Esophagus (tissue), 2 donors: ENCODE measurements around the gene CDK19. TPM values are rescaled to one million over a fixed set of nuclear protein-coding genes. Genes with fewer than 3 reads are reported as not detected.
"Not testable (repeated sequence)": the region's sequence is repeated elsewhere in the genome, so short reads cannot be mapped to it uniquely, and the experiment has no call there.

ENCODE experiments used
- H3K27ac ChIP-seq, 2 donors: one replicate each; pipeline ENCODE4 v1.5.1; 2013; ENCODE audit warnings: low read depth in 2 of 2, mild to moderate bottlenecking in 2 of 2, inconsistent platforms in 1 of 2, low read length in 1 of 2, moderate library complexity in 1 of 2
- H3K27me3 ChIP-seq, 2 donors: one replicate each; pipeline ENCODE4 v1.6.1; 2013; ENCODE audit warnings: low read length in 2 of 2, control low read depth in 1 of 2, mild to moderate bottlenecking in 1 of 2; ENCODE audit not compliant: insufficient read depth in 2 of 2, control insufficient read depth in 1 of 2
- H3K36me3 ChIP-seq, 2 donors: one replicate each; pipeline ENCODE4 v1.6.1; 2013; ENCODE audit warnings: low read length in 1 of 2; ENCODE audit not compliant: control insufficient read depth in 2 of 2, insufficient read depth in 2 of 2
- H3K4me1 ChIP-seq, 2 donors: one replicate each; pipeline ENCODE4 v1.6.1; 2013; ENCODE audit warnings: low read length in 1 of 2; ENCODE audit not compliant: control insufficient read depth in 2 of 2, insufficient read depth in 2 of 2
- H3K4me3 ChIP-seq, 2 donors: one replicate each; pipeline ENCODE4 v1.5.1; 2013; ENCODE audit warnings: low read length in 2 of 2, mild to moderate bottlenecking in 2 of 2, low read depth in 1 of 2, moderate library complexity in 1 of 2
- H3K9me3 ChIP-seq, 2 donors: one replicate each; pipeline ENCODE4 v1.6.1; 2013; ENCODE audit warnings: mild to moderate bottlenecking in 2 of 2, low read depth in 1 of 2, low read length in 1 of 2, moderate library complexity in 1 of 2; ENCODE audit not compliant: control insufficient read depth in 2 of 2, insufficient read depth in 1 of 2
- WGBS, 2 donors: extraction: QIAGEN DNeasy Blood & Tissue Kit; methylation state at CpG; one replicate each; pipeline ENCODE4 v1.1.7; 2013; 5-methylcytosine and 5-hydroxymethylcytosine counted together
- polyA plus RNA-seq, 2 donors: library from polyadenylated mRNA; stranded (reverse); fragments of 200-250 nt; gene quantifications; one replicate each; pipeline ENCODE4 v1.2.3, GENCODE V29; 2013
- donor health status: healthy with polysubstance abuse.
- donor health status: Bipolar disorder and iron deficiency.

The CDK19 gene
- polyA plus RNA-seq, 2 donors: 5.5 to 6.6 TPM

GRCh38 chr6:110768057-110768456 is 47.2 kb downstream of the CDK19 start:
- Histone ChIP-seq H3K9me3 (no peaks in the 10 kb centered on the region), H3K36me3 (no peaks in the 10 kb centered on the region), H3K4me3 (no peak overlapping the region), H3K4me1 (no peaks in the 10 kb centered on the region), H3K27me3 (no peaks in the 10 kb centered on the region), H3K27ac (no peak overlapping the region)
- 92% methylated on average over 1 of the region's 1 CpG for WGBS, 2 donors

GRCh38 chr6:110761371-110761770 is 53.9 kb downstream of the CDK19 start:
- H3K4me3 ChIP-seq: no peak overlapping the region
- WGBS, 2 donors: 87 to 90% methylated on average over 3 of the region's 3 CpGs
- H3K9me3 ChIP-seq: no peaks in the 10 kb centered on the region
- no peak overlapping the region for H3K27ac ChIP-seq
- H3K27me3 ChIP-seq: no peaks in the 10 kb centered on the region
- no peaks in the 10 kb centered on the region for H3K36me3 ChIP-seq
- no peaks in the 10 kb centered on the region for H3K4me1 ChIP-seq

DNA sequence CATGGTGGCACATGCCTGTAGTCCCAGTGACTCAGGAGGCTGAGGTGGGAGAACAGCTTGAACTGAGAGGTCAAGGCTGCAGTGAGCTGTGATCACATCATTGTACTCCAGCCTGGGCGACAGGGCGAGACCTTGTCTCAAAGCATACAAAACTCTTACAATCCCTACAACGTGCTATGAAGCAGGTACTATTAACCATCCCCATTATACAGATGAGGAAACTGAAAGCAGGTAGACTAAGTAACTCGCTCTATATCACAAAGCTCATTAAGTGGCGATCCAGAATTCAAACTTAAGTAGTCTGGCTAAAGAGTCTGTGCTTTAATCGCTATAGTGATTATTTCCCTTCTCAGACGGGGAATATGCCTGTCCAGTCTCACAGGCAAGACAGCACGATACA is 54.7 kb downstream of the CDK19 start:
- Histone ChIP-seq H3K4me3 (no peak overlapping the region), H3K27ac (no peak overlapping the region), H3K4me1 (no peaks in the 10 kb centered on the region), H3K27me3 (no peaks in the 10 kb centered on the region), H3K9me3 (no peaks in the 10 kb centered on the region), H3K36me3 (no peaks in the 10 kb centered on the region)
- 97% methylated on average over 8 of the region's 8 CpGs for WGBS, 2 donors

DNA sequence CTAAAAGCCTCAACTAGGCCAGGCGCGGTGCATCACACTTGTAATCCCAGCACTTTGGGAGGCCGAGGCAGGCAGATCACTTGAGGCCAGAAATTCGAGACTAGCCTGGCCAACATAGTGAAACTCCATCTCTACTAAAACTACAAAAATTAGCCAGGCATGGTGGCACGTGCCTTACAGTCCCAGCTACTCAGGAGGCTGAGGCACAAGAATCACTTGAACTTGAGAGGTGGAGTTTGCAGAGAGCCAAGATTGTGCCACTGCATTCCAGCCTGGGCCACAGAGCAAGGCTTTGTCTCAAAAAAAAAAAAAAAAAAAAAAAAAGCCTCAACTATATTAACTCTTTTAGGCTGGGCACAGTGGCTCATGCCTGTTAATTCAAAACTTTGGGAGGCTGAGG is 55.2 kb downstream of the CDK19 start:
- H3K27ac ChIP-seq, H3K4me3 ChIP-seq, H3K4me1 ChIP-seq, H3K9me3 ChIP-seq, H3K36me3 ChIP-seq, H3K27me3 ChIP-seq: not testable (repeated sequence)
- WGBS, 2 donors: 93 to 98% methylated on average over 5 of the region's 5 CpGs

DNA sequence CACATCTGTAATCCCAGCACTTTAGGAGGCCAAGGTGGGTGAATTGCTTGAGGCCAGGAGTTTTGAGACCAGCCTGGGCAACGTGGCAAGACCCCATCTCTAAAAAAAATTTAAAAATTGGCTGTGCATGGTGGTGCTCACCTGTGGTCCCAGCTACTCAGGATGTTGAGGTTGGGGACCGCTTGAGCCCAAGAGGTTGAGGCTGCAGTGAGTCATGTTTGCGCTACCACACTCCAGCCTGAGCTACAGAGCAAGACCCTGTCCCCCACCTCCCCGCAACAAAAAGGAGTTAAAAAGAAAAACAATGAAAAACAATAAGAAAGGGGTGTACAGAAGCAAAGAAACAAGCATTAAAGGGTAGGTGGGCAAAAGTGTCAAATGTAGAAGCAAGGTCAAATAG is 57.3 kb downstream of the CDK19 start:
- no peaks in the 10 kb centered on the region for H3K9me3 ChIP-seq
- 93 to 94% methylated on average over 4 of the region's 4 CpGs for WGBS, 2 donors
- H3K27ac ChIP-seq: no peak overlapping the region
- H3K4me1 ChIP-seq: no peaks in the 10 kb centered on the region
- H3K36me3 ChIP-seq: no peaks in the 10 kb centered on the region
- no peak overlapping the region for H3K4me3 ChIP-seq
- H3K27me3 ChIP-seq: no peaks in the 10 kb centered on the region

- H3K36me3 ChIP-seq: no peaks in the 10 kb centered on the region
- H3K9me3 ChIP-seq: no peaks in the 10 kb centered on the region
- 70 to 75% methylated on average over 2 of the region's 2 CpGs for WGBS, 2 donors
- H3K4me3 ChIP-seq: no peak overlapping the region
- H3K27me3 ChIP-seq: no peaks in the 10 kb centered on the region
- H3K4me1 ChIP-seq: no peaks in the 10 kb centered on the region
- no peak overlapping the region for H3K27ac ChIP-seq
Observed at GRCh38 chr6:110756817-110757216, 58.5 kb downstream of the CDK19 start.

- H3K9me3 ChIP-seq: no peaks in the 10 kb centered on the region
- H3K27me3 ChIP-seq: no peaks in the 10 kb centered on the region
- 38 to 54% methylated on average over 3 of the region's 3 CpGs for WGBS, 2 donors
- H3K36me3 ChIP-seq: no peaks in the 10 kb centered on the region
- H3K27ac ChIP-seq: no peak overlapping the region
- H3K4me1 ChIP-seq: no peaks in the 10 kb centered on the region
- H3K4me3 ChIP-seq: no peak overlapping the region
Observed at GRCh38 chr6:110755411-110755834, 59.8 kb downstream of the CDK19 start.

GRCh38 chr6:110753936-110754668 is 61.2 kb downstream of the CDK19 start:
- H3K4me3 ChIP-seq, H3K4me1 ChIP-seq, H3K36me3 ChIP-seq, H3K27ac ChIP-seq, H3K9me3 ChIP-seq, H3K27me3 ChIP-seq: not testable (repeated sequence)
- WGBS, 2 donors: 83 to 97% methylated on average over 9 of the region's 9 CpGs

GRCh38 chr6:110748453-110748852 is 66.8 kb downstream of the CDK19 start:
- 29 to 35% methylated on average over 3 of the region's 3 CpGs for WGBS, 2 donors
- H3K27ac ChIP-seq: no peak overlapping the region
- H3K27me3 ChIP-seq: no peaks in the 10 kb centered on the region
- no peak overlapping the region for H3K4me3 ChIP-seq
- no peaks in the 10 kb centered on the region for H3K4me1 ChIP-seq
- H3K36me3 ChIP-seq: no peaks in the 10 kb centered on the region
- H3K9me3 ChIP-seq: no peaks in the 10 kb centered on the region

- Histone ChIP-seq H3K9me3 (no peaks in the 10 kb centered on the region), H3K4me1 (no peaks in the 10 kb centered on the region), H3K27me3 (no peaks in the 10 kb centered on the region), H3K36me3 (no peaks in the 10 kb centered on the region), H3K4me3 (no peak overlapping the region), H3K27ac (no peak overlapping the region)
- WGBS, 2 donors: 78 to 83% methylated on average over 1 of the region's 1 CpG
Observed at GRCh38 chr6:110746680-110747079, 68.6 kb downstream of the CDK19 start.
